Esophagus squamous epithelium (tissue), 5 donors: ENCODE measurements around the gene HOXB8. TPM values are rescaled to one million over a fixed set of nuclear protein-coding genes. Genes with fewer than 3 reads are reported as not detected.

Source experiments
- DNase-seq: peaks from one replicate; lab custom pipeline; 2025; lab: John Stamatoyannopoulos, UW
- H3K27ac ChIP-seq, 4 donors: fragments of 200-600 bp; sonication (generic); one replicate each; pipeline ENCODE4 v1.5.1; 2016 to 2019; ENCODE audit warnings: mild to moderate bottlenecking in 1 of 4
- H3K27me3 ChIP-seq, 4 donors: fragments of 200-600 bp; sonication (generic); 1 replicate in 3 of 4; 2 replicates in 1 of 4; pipeline versions ENCODE4 v1.5.1 to v1.6.0; 2017 to 2021; ENCODE audit warnings: antibody characterized with exemption in 1 of 4
- H3K36me3 ChIP-seq, 3 donors: fragments of 200-600 bp; sonication (generic); one replicate each; pipeline ENCODE4 v1.5.1; 2016 to 2019
- H3K4me1 ChIP-seq, 3 donors: fragments of 200-600 bp; sonication (generic); one replicate each; pipeline ENCODE4 v1.5.1; 2017 to 2019
- H3K4me3 ChIP-seq, 4 donors: fragments of 200-600 bp; sonication (generic); 1 replicate in 3 of 4; 2 replicates in 1 of 4; pipeline ENCODE4 v1.5.1; 2016 to 2019; ENCODE audit warnings: mild to moderate bottlenecking in 2 of 4, moderate library complexity in 1 of 4
- H3K9me3 ChIP-seq, 3 donors: fragments of 200-600 bp; sonication (generic); one replicate each; pipeline ENCODE4 v1.5.1; 2016 to 2019
- CTCF ChIP-seq, 6 experiments: fragments of 450-650 bp in 4 of 6; fragments of 200-600 bp in 2 of 6; sonication (generic) in 2 of 6; IDR thresholded peaks; one replicate each; pipeline ENCODE4 v1.5.1; 2016 to 2019; ENCODE audit warnings: antibody characterized with exemption in 6 of 6, mild to moderate bottlenecking in 4 of 6, moderate library complexity in 4 of 6
- POLR2A ChIP-seq, 4 donors: fragments of 450-650 bp; IDR thresholded peaks; one replicate each; pipeline ENCODE4 v1.6.1; 2017; ENCODE audit warnings: antibody characterized with exemption in 4 of 4, mild to moderate bottlenecking in 4 of 4, moderate library complexity in 3 of 4
- WGBS, 2 donors: methylation state at CpG; one replicate each; pipeline ENCODE4 v1.1.5; 2018; 5-methylcytosine and 5-hydroxymethylcytosine counted together
- intact Hi-C: fragments of 100-400 bp; cut with DNase I; formaldehyde crosslinking; loops from one replicate; pipeline ENCODE4 v1.15.0; 2022
- total RNA-seq, 4 donors: library from RNA; depleted of rRNA; stranded (reverse); fragments of >200 nt; gene quantifications; one replicate each; pipeline ENCODE4 v1.1.0, GENCODE V29; 2016
- donor health status: DM: yes; HTN: yes; CAD: no.

Gene HOXB8
- total RNA-seq, 4 donors from 2014 or later = not detected

DNA sequence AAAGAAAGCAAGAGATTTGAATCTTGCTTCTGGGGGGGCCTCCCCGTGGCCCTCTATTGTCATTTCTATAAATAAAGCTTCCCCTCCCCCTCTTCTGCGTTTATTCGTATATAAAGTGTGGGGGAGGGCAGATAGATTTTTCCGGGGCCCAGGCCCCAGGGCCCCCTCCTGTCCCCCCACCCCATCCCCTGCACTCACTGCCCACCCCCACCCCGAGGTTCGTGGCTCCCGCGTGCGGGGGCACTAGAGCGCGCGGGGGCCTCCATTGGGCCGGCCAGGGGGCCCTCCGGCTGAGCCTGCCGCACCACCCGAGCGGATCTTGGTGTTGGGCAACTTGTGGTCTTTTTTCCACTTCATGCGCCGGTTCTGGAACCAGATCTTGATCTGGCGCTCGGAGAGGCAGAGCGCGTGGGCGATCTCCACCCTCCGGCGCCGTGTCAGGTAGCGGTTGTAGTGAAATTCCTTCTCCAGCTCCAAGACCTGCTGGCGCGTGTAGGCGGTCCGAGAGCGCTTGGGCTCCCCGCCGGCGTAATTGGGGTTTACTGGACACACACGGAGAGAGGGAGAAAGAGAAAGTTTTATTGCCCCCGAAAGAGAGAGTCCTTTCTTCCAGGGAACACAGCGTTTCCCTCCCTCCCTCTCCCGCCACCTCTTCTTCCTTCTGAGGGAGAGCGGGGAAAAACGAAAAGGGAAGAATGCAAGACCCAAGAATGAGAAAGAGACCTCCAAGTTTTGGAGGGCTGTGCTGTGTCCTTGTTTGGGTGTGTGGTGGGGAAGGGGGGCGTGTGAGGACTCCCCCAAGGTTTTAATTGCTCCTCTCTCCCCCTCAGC is 38.4 kb downstream of the HOXB8 start:
- peak overlapping the region; percentile 49 to 83 (median 61) for H3K4me3 ChIP-seq
- 3 to 10% methylated on average over 9 to 17 of the region's 43 CpGs for WGBS, 2 donors
- TF ChIP-seq CTCF (IDR thresholded peaks at IDR 0.05) (no peak), POLR2A (IDR thresholded peaks at IDR 0.05) (peak in 2 of 4 donors; percentile 36 to 47)

GRCh38 chr17:48575673-48576478 is 39.2 kb downstream of the HOXB8 start:
- Histone ChIP-seq H3K27ac (peak overlapping the region; percentile 88 to 96 (median 92)), H3K4me3 (peak overlapping the region; percentile 49 to 83 (median 61)), H3K36me3 (no peaks in the 10 kb centered on the region), H3K4me1 (peaks cover 0 to 94% (median 50%) of the 10 kb centered on the region in 3 donors), H3K9me3 (no peaks in the 10 kb centered on the region), H3K27me3 (peaks cover 0 to 100% (median 6%) of the 10 kb centered on the region in 4 donors)
- TF ChIP-seq POLR2A (IDR thresholded peaks at IDR 0.05) = no peak
- TF ChIP-seq CTCF (IDR thresholded peaks at IDR 0.05) = no peak
- intact Hi-C loops = loop anchor here (5.0 kb wide), 1 partner anchor 34 kb away; no protein-coding TSS in a partner anchor
- DNase-seq = no peak
- WGBS, 2 donors = 15 to 40% methylated on average over 18 to 19 of the region's 22 CpGs

More for the DNA sequence above, 38.4 kb downstream of the HOXB8 start:
- intact Hi-C loops = loop anchor here (5.0 kb wide), 1 partner anchor 34 kb away; no protein-coding TSS in a partner anchor
- Histone ChIP-seq H3K4me1 (peaks cover 0 to 95% (median 56%) of the 10 kb centered on the region in 3 donors), H3K9me3 (no peaks in the 10 kb centered on the region), H3K27ac (peak overlapping the region; percentile 88 to 96 (median 92)), H3K27me3 (peaks cover 0 to 100% (median 6%) of the 10 kb centered on the region in 4 donors), H3K36me3 (no peaks in the 10 kb centered on the region)
- no peak for DNase-seq

- peak overlapping the region in 3 of 4 donors; percentile 52 to 83 (median 70) for H3K4me3 ChIP-seq
- peak overlapping the region; percentile 88 to 93 (median 92) for H3K27ac ChIP-seq
- TF ChIP-seq POLR2A (IDR thresholded peaks at IDR 0.05) = no peak
- WGBS, 2 donors = 42 to 48% methylated on average over 7 of the region's 7 CpGs
- H3K27me3 ChIP-seq = peaks cover 0 to 100% (median 6%) of the 10 kb centered on the region in 4 donors
- no peaks in the 10 kb centered on the region for H3K9me3 ChIP-seq
- peaks cover 0 to 95% (median 46%) of the 10 kb centered on the region in 3 donors for H3K4me1 ChIP-seq
- intact Hi-C loops = loop anchor here (5.0 kb wide), 1 partner anchor 33 kb away; no protein-coding TSS in a partner anchor
- DNase-seq = no peak
- H3K36me3 ChIP-seq = no peaks in the 10 kb centered on the region
Observed at GRCh38 chr17:48575066-48575582, 40.0 kb downstream of the HOXB8 start.

- H3K9me3 ChIP-seq = no peaks in the 10 kb centered on the region
- intact Hi-C loops = loop anchor here (5.0 kb wide), 1 partner anchor 32 kb away; no protein-coding TSS in a partner anchor
- no peaks in the 10 kb centered on the region for H3K36me3 ChIP-seq
- 33 to 42% methylated on average over 8 of the region's 8 CpGs for whole genome bisulfite sequencing, 2 donors
- H3K27me3 ChIP-seq = peaks cover 0 to 100% (median 7%) of the 10 kb centered on the region in 4 donors
- TF ChIP-seq CTCF (IDR thresholded peaks at IDR 0.05) (no peak), POLR2A (IDR thresholded peaks at IDR 0.05) (no peak)
- no peak for DNase-seq
- H3K4me1 ChIP-seq = peaks cover 0 to 95% (median 52%) of the 10 kb centered on the region in 3 donors
- H3K27ac ChIP-seq = peak overlapping the region; percentile 88 to 93 (median 92)
- peak overlapping the region; percentile 3 to 83 (median 61) for H3K4me3 ChIP-seq
Observed at GRCh38 chr17:48574505-48575065, 40.5 kb downstream of the HOXB8 start.
